Esophagus squamous epithelium (tissue), 5 donors: ENCODE data around the gene ZNF407. TPM values are rescaled to one million over a fixed set of nuclear protein-coding genes. Genes with fewer than 3 reads are reported as not detected.

Experiments
- DNase-seq: peaks from one replicate; lab custom pipeline; 2025; lab: John Stamatoyannopoulos, UW
- H3K27ac ChIP-seq, 4 donors: fragments of 200-600 bp; sonication (generic); one replicate each; pipeline ENCODE4 v1.5.1; 2016 to 2019; ENCODE audit warnings: mild to moderate bottlenecking in 1 of 4
- H3K27me3 ChIP-seq, 4 donors: fragments of 200-600 bp; sonication (generic); 1 replicate in 3 of 4; 2 replicates in 1 of 4; pipeline versions ENCODE4 v1.5.1 to v1.6.0; 2017 to 2021; ENCODE audit warnings: antibody characterized with exemption in 1 of 4
- H3K36me3 ChIP-seq, 3 donors: fragments of 200-600 bp; sonication (generic); one replicate each; pipeline ENCODE4 v1.5.1; 2016 to 2019
- H3K4me1 ChIP-seq, 3 donors: fragments of 200-600 bp; sonication (generic); one replicate each; pipeline ENCODE4 v1.5.1; 2017 to 2019
- H3K4me3 ChIP-seq, 4 donors: fragments of 200-600 bp; sonication (generic); 1 replicate in 3 of 4; 2 replicates in 1 of 4; pipeline ENCODE4 v1.5.1; 2016 to 2019; ENCODE audit warnings: mild to moderate bottlenecking in 2 of 4, moderate library complexity in 1 of 4
- H3K9me3 ChIP-seq, 3 donors: fragments of 200-600 bp; sonication (generic); one replicate each; pipeline ENCODE4 v1.5.1; 2016 to 2019
- CTCF ChIP-seq, 6 experiments: fragments of 450-650 bp in 4 of 6; fragments of 200-600 bp in 2 of 6; sonication (generic) in 2 of 6; IDR thresholded peaks; one replicate each; pipeline ENCODE4 v1.5.1; 2016 to 2019; ENCODE audit warnings: antibody characterized with exemption in 6 of 6, mild to moderate bottlenecking in 4 of 6, moderate library complexity in 4 of 6
- POLR2A ChIP-seq, 4 donors: fragments of 450-650 bp; IDR thresholded peaks; one replicate each; pipeline ENCODE4 v1.6.1; 2017; ENCODE audit warnings: antibody characterized with exemption in 4 of 4, mild to moderate bottlenecking in 4 of 4, moderate library complexity in 3 of 4
- WGBS, 2 donors: methylation state at CpG; one replicate each; pipeline ENCODE4 v1.1.5; 2018; 5-methylcytosine and 5-hydroxymethylcytosine counted together
- intact Hi-C: fragments of 100-400 bp; cut with DNase I; formaldehyde crosslinking; loops from one replicate; pipeline ENCODE4 v1.15.0; 2022
- total RNA-seq, 4 donors: library from RNA; depleted of rRNA; stranded (reverse); fragments of >200 nt; gene quantifications; one replicate each; pipeline ENCODE4 v1.1.0, GENCODE V29; 2016
- donor health status: DM: yes; HTN: yes; CAD: no.

Gene ZNF407
- total RNA-seq, 4 donors from 2014 or later = 6.4 to 21.2 (median 13.1) TPM

DNA sequence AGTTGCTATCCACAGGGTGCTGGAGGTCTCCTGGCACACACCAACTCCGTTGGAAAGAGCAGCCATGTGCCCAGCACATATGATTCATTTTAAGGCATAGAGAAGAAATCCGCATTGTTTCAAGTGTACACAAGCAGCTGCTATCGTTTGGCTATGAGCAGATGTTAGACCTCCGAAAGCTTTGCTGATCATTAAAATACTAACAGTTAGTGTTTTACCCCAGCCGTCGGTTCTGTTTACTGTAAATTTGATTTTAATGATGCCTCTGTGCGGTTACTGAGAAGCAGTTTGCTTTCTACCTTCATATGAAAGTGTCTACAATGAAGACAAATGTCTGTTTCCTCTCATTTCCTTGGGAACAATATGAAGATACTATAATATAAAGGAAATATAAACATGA, 456.4 kb downstream of the ZNF407 start:
- DNase-seq = no peak
- Histone ChIP-seq H3K9me3 (no peaks in the 10 kb centered on the region), H3K27me3 (no peaks in the 10 kb centered on the region), H3K4me1 (no peaks in the 10 kb centered on the region), H3K36me3 (no peaks in the 10 kb centered on the region), H3K27ac (no peak overlapping the region), H3K4me3 (no peak overlapping the region)
- intact Hi-C loops = no loop called here
- WGBS, 2 donors = 83 to 87% methylated on average over 6 to 7 of the region's 7 CpGs
- TF ChIP-seq POLR2A (IDR thresholded peaks at IDR 0.05) = no peak
- no peak for TF ChIP-seq CTCF (IDR thresholded peaks at IDR 0.05)

DNA sequence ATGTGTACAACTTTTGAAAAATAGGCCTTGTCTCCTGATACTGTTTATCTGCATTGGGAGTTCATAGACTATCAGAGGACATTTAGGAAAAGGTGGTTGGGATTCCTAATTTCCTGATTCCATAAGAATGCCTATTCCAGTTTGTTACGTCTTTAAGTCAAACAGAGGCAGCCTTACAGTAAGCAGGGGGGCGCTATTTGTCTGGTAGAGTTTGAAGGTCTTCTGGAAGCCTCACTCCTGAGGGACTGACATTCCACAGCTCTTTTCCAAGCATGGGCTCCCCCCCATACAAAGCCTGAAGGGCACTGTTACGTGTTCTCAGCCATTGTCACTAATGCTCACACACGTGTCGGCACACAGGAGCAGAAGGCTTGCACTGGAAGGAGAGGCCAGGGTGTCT, 456.9 kb downstream of the ZNF407 start:
- no peak overlapping the region for H3K27ac ChIP-seq
- H3K4me3 ChIP-seq = no peak overlapping the region
- H3K27me3 ChIP-seq = no peaks in the 10 kb centered on the region
- intact Hi-C loops = no loop called here
- 83 to 93% methylated on average over 2 to 5 of the region's 5 CpGs for WGBS, 2 donors
- TF ChIP-seq CTCF (IDR thresholded peaks at IDR 0.05) (no peak), POLR2A (IDR thresholded peaks at IDR 0.05) (no peak)
- no peaks in the 10 kb centered on the region for H3K4me1 ChIP-seq
- DNase-seq = no peak
- no peaks in the 10 kb centered on the region for H3K9me3 ChIP-seq
- no peaks in the 10 kb centered on the region for H3K36me3 ChIP-seq

DNA sequence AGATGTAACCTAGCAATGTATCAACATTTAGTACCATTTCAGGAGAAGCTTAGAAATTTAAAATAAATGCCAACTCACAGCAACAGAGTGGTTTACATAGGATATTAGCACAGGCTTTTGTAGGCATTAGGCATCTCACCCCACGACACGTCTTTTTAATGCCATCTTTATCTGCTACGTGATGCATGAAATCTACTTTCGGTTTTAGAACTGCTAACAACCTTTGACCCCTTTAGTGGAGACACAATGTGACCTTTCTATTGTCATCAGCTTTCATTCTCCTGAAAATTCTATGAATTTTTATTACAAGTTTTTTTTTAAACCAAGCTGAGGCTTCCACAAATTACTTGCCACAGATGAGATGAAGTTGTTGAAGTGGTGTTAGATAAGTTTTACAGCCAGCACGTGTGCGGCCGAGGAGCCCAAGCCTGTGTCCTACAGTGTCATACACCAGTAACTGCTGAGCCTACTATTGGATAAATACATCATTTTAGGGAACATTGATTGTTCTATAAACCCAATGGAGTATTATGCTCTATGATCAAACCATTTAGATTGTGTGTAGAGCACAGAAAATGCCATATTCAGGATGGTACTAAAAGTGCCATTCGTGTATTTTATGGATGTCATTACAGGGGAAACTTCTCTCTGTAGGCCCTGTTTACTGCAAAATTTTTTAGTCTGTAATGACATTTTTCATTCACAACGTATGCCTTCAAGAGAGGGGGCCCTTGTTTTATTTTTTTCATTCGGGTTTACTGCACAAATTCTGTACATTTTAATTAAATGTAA, 459.7 kb downstream of the ZNF407 start:
- TF ChIP-seq CTCF (IDR thresholded peaks at IDR 0.05) (no peak), POLR2A (IDR thresholded peaks at IDR 0.05) (no peak)
- H3K27ac ChIP-seq = no peak overlapping the region
- intact Hi-C loops = no loop called here
- H3K4me3 ChIP-seq = no peak overlapping the region
- no peak for DNase-seq
- WGBS, 2 donors = 84 to 85% methylated on average over 10 of the region's 10 CpGs
- no peaks in the 10 kb centered on the region for H3K4me1 ChIP-seq
- no peaks in the 10 kb centered on the region for H3K27me3 ChIP-seq
- H3K9me3 ChIP-seq = no peaks in the 10 kb centered on the region
- H3K36me3 ChIP-seq = no peaks in the 10 kb centered on the region

DNA sequence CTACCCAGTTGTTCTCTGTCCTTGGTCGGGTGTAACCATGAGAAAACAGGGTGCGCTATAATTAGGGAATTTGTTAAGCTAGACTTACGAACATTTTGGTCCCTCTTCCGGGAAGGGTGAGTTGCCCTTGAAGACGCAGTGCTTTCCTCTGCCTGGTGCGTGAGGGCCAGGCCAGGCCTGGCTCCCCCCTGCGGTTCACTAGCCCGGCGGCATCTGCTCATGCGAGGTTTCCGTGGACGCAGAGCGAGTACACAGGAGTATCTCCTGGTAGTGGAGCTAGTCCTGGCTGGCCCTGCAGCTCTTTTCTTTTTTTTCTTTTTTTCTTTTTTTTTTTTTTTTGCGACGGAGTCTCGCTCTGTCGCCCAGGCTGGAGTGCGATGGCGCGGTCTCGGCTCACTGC, 462.5 kb downstream of the ZNF407 start:
- Histone ChIP-seq H3K4me1 (no peaks in the 10 kb centered on the region), H3K36me3 (peaks cover 7 to 26% (median 16%) of the 10 kb centered on the region in 3 donors), H3K27me3 (no peaks in the 10 kb centered on the region), H3K27ac (no peak overlapping the region), H3K4me3 (no peak overlapping the region), H3K9me3 (no peaks in the 10 kb centered on the region)
- TF ChIP-seq CTCF (IDR thresholded peaks at IDR 0.05) (no peak), POLR2A (IDR thresholded peaks at IDR 0.05) (no peak)
- intact Hi-C loops = no loop called here
- 91 to 95% methylated on average over 6 to 13 of the region's 21 CpGs for WGBS, 2 donors
- no peak for DNase-seq

DNA sequence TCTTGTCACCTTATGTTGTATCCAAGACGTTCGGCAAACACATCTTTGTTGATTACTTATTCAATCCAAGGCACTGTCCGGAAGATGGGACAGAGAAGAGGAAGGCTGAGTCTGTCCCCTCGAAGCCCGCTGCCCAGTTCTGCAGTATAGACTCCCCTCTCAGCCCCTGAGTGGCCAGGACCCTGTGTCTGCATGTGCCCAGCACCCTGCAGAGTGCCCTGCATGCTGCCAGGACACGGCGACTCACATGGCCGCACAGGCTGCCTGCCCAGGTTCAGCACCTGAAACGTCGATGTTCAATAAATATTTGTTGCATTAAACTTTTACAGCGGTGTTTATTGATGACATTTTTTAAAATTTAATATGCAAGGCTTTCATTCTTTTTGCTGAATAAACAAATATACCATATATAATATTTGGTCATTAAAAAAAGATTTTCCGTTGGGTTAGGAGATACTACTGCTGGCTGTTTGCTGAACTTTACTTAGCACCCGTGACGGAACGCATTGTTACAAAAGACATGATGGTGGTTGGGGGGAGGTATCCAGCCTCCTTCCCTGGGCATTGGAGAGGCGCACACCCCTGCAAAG, 464.7 kb downstream of the ZNF407 start:
- intact Hi-C loops = no loop called here
- no peak for TF ChIP-seq POLR2A (IDR thresholded peaks at IDR 0.05)
- no peak for TF ChIP-seq CTCF (IDR thresholded peaks at IDR 0.05)
- no peaks in the 10 kb centered on the region for H3K27me3 ChIP-seq
- no peak overlapping the region for H3K4me3 ChIP-seq
- no peak for DNase-seq
- peaks cover 7 to 27% (median 16%) of the 10 kb centered on the region in 3 donors for H3K36me3 ChIP-seq
- H3K4me1 ChIP-seq = no peaks in the 10 kb centered on the region
- H3K27ac ChIP-seq = no peak overlapping the region
- H3K9me3 ChIP-seq = no peaks in the 10 kb centered on the region
- WGBS, 2 donors = 94% methylated on average over 14 to 16 of the region's 16 CpGs
